IMR-90 (cell line): ENCODE results near the gene SREK1IP1. TPM values are rescaled to one million over a fixed set of nuclear protein-coding genes. Genes with fewer than 3 reads are reported as not detected.

Source experiments
- ATAC-seq: fragments of 200-7000 bp; cut with Tn5 transposase; 2 replicates; pipeline ENCODE4 v1.9.1; 2020; ENCODE audit warnings: low read depth, mild to moderate bottlenecking, moderate library complexity
- BruUV-seq: library from RNA; stranded (reverse); fragments of 400-500 nt; replicated peaks from 2 replicates; lab custom pipeline; 2021; lab: Mats Ljungman, UMichigan
- CTCF ChIA-PET: fragments of 300-600 bp; formaldehyde crosslinking; extraction: SDS; loops from one replicate; lab custom pipeline; 2021; ENCODE audit warnings: antibody characterized with exemption; lab: Yijun Ruan, JAX
- POLR2A ChIA-PET: fragments of 300-600 bp; sonication (Branson Sonifier 250); formaldehyde crosslinking; loops from one replicate; lab custom pipeline; 2022; ENCODE audit warnings: antibody characterized with exemption; ENCODE audit not compliant: unreplicated experiment; lab: Charles Lee
- DNase-seq: peaks from one replicate; pipeline ENCODE4 v3.0.0; 2013
- H2AFZ ChIP-seq: replicated peaks from 2 replicates; pipeline ENCODE3; 2013; ENCODE audit warnings: low read length, mild to moderate bottlenecking; ENCODE audit not compliant: poor library complexity
- H2AK5ac ChIP-seq: 2 replicates; pipeline ENCODE4 v1.6.1; 2013; ENCODE audit warnings: low read depth, low read length, inconsistent platforms
- H2AK9ac ChIP-seq: replicated peaks from 2 replicates; pipeline ENCODE3; 2013; ENCODE audit warnings: mild to moderate bottlenecking, low read depth, low read length, moderate library complexity; ENCODE audit not compliant: poor library complexity
- H2BK120ac ChIP-seq: 2 replicates; pipeline ENCODE4 v1.6.1; 2013; ENCODE audit warnings: low read depth, low read length, inconsistent platforms
- H2BK15ac ChIP-seq: 3 replicates; pipeline ENCODE4 v1.6.1; 2013; ENCODE audit warnings: low read depth, low read length, inconsistent platforms
- H2BK20ac ChIP-seq: 2 replicates; pipeline ENCODE4 v1.6.1; 2013; ENCODE audit warnings: low read depth, mild to moderate bottlenecking, inconsistent platforms, low read length, moderate library complexity
- H2BK5ac ChIP-seq: 2 replicates; pipeline ENCODE4 v1.6.1; 2013; ENCODE audit warnings: mild to moderate bottlenecking, low read depth, low read length, inconsistent platforms; ENCODE audit not compliant: poor library complexity, severe bottlenecking
- H3K14ac ChIP-seq: replicated peaks from 2 replicates; pipeline ENCODE4 v1.6.1; 2013; ENCODE audit warnings: low read depth, low read length, inconsistent platforms
- H3K18ac ChIP-seq: 2 replicates; pipeline ENCODE4 v1.6.1; 2013; ENCODE audit warnings: low read depth, low read length, control low read depth
- H3K23ac ChIP-seq: 2 replicates; pipeline ENCODE4 v1.6.1; 2013; ENCODE audit warnings: low read depth, low read length, inconsistent platforms
- H3K27ac ChIP-seq: 2 replicates; pipeline ENCODE4 v1.5.1; 2013; ENCODE audit warnings: mild to moderate bottlenecking, control low read depth, low read length; ENCODE audit not compliant: insufficient read depth
- H3K27me3 ChIP-seq: 2 replicates; pipeline ENCODE4 v1.6.1; 2013; ENCODE audit warnings: low read length; ENCODE audit not compliant: control insufficient read depth, insufficient read depth
- H3K36me3 ChIP-seq: 2 replicates; pipeline ENCODE4 v1.6.1; 2013; ENCODE audit warnings: low read length, mixed read lengths; ENCODE audit not compliant: control insufficient read depth, insufficient read depth
- H3K4ac ChIP-seq: 2 replicates; pipeline ENCODE4 v1.6.1; 2013; ENCODE audit warnings: low read depth, low read length, inconsistent platforms
- H3K4me1 ChIP-seq: 2 replicates; pipeline ENCODE4 v1.6.1; 2013; ENCODE audit warnings: low read length, mixed read lengths; ENCODE audit not compliant: control insufficient read depth, insufficient read depth
- H3K4me2 ChIP-seq: 2 replicates; pipeline ENCODE4 v1.6.1; 2013; ENCODE audit warnings: low read depth, mild to moderate bottlenecking, control low read depth, low read length, moderate library complexity
- H3K4me3 ChIP-seq: 2 replicates; pipeline ENCODE4 v1.5.1; 2013; ENCODE audit warnings: low read depth, mild to moderate bottlenecking, control low read depth, low read length, moderate library complexity; ENCODE audit not compliant: insufficient read depth
- H3K56ac ChIP-seq: 2 replicates; pipeline ENCODE4 v1.6.1; 2013; ENCODE audit warnings: low read length, inconsistent platforms; ENCODE audit not compliant: insufficient read depth; ENCODE audit errors: extremely low read depth
- H3K79me1 ChIP-seq, 2 experiments: 2 replicates each; pipeline ENCODE4 v1.6.1; 2013; ENCODE audit warnings: low read length in 2 of 2, inconsistent platforms in 1 of 2, low read depth in 1 of 2
- H3K9ac ChIP-seq: 2 replicates; pipeline ENCODE4 v1.6.1; 2013; ENCODE audit warnings: low read depth, low read length, control low read depth
- H3K9me1 ChIP-seq: 2 replicates; pipeline ENCODE4 v1.6.1; 2013; ENCODE audit warnings: low read length, inconsistent platforms; ENCODE audit not compliant: insufficient read depth
- H3K9me3 ChIP-seq: 2 replicates; pipeline ENCODE4 v1.6.1; 2013; ENCODE audit warnings: low read length; ENCODE audit not compliant: control insufficient read depth, insufficient read depth
- H4K20me1 ChIP-seq: 2 replicates; pipeline ENCODE4 v1.6.1; 2013; ENCODE audit warnings: low read length, inconsistent platforms; ENCODE audit not compliant: insufficient read depth
- H4K5ac ChIP-seq: 2 replicates; pipeline ENCODE4 v1.6.1; 2013; ENCODE audit warnings: mild to moderate bottlenecking, low read depth, low read length, control low read depth
- H4K8ac ChIP-seq, 2 experiments: 2 replicates each; pipeline ENCODE4 v1.6.1; 2013; ENCODE audit warnings: low read depth in 2 of 2, low read length in 2 of 2, control low read depth in 1 of 2, inconsistent platforms in 1 of 2
- H4K91ac ChIP-seq: 2 replicates; pipeline ENCODE4 v1.6.1; 2013; ENCODE audit warnings: low read depth, low read length, inconsistent platforms; ENCODE audit not compliant: insufficient read depth
- CTCF ChIP-seq: conservative IDR thresholded peaks from 2 replicates; pipeline ENCODE4 v1.5.1; 2012; ENCODE audit warnings: mild to moderate bottlenecking, low read depth, low read length, improper control_type of control experiment
- MAZ ChIP-seq: IDR thresholded peaks from 2 replicates; pipeline ENCODE4 v1.6.1; 2012; ENCODE audit warnings: low read depth, mild to moderate bottlenecking, low read length, improper control_type of control experiment, moderate library complexity, borderline replicate concordance
- POLR2A ChIP-seq: IDR thresholded peaks from 2 replicates; pipeline ENCODE4 v1.6.1; 2012; ENCODE audit warnings: mild to moderate bottlenecking, low read depth, low read length
- WGBS, 2 experiments: methylation state at CpG; one replicate each; pipeline versions ENCODE4 v1.1.5 to v1.1.7; 2013; ENCODE audit warnings: missing lambda C conversion rate in 2 of 2; ENCODE audit not compliant: insufficient read length in 1 of 2; ENCODE audit errors: extremely low coverage in 2 of 2; 5-methylcytosine and 5-hydroxymethylcytosine counted together
- dilution Hi-C: fragments of 300-500 bp; cut with HindIII; formaldehyde crosslinking; loops from one replicate; pipeline ENCODE4 v1.14.3; 2018; ENCODE audit warnings: low sequenced_read_pairs; ENCODE audit not compliant: unreplicated experiment
- in situ Hi-C: fragments of 300-500 bp; cut with MboI; formaldehyde crosslinking; loops from 3 replicates; pipeline ENCODE4 v1.14.3; 2019; ENCODE audit warnings: low sequenced_read_pairs, inconsistent platforms, mixed read lengths
- intact Hi-C: fragments of 100-400 bp; cut with micrococcal nuclease; formaldehyde crosslinking; loops from 2 replicates; pipeline ENCODE4 v1.10.0; 2022
- polyA plus RNA-seq, 3 experiments: library from polyadenylated mRNA; depleted of rRNA; stranded (reverse); fragments of >200 nt; gene quantifications; 2 replicates each; pipeline ENCODE4 v1.2.3, GENCODE V29; 2012; ENCODE audit warnings: low replicate concordance in 1 of 3
- total RNA-seq: library from RNA; depleted of rRNA; stranded (reverse); fragments of >200 nt; gene quantifications from 2 replicates; pipeline ENCODE4 v1.2.3, GENCODE V29; 2012

SREK1IP1 gene
- total and polyA plus RNA-seq, 2 of the 4 experiments (the other 2 are of a cell fraction), result 3.3 to 6.5 TPM

- H4K8ac ChIP-seq, result no peak overlapping the region
- no TSS peak for BruUV-seq
- H3K79me1 ChIP-seq, result peaks cover 18 to 27% of the 10 kb centered on the region in 2 experiments
- no peak overlapping the region for H3K23ac ChIP-seq
- no peaks in the 10 kb centered on the region for H4K20me1 ChIP-seq
- no peak overlapping the region for H3K27ac ChIP-seq
- dilution Hi-C loops, result no loop called here
- no peak overlapping the region for H2BK120ac ChIP-seq
- H2BK15ac ChIP-seq, result no peak overlapping the region
- no peaks in the 10 kb centered on the region for H3K4me1 ChIP-seq
- ChIA-PET POLR2A (no interaction called here), CTCF (no interaction called here)
- no peak overlapping the region for H3K56ac ChIP-seq
- H3K14ac ChIP-seq, result no peak overlapping the region
- no peak overlapping the region for H4K5ac ChIP-seq
- peaks cover 3% of the 10 kb centered on the region for H3K9me1 ChIP-seq
- ATAC-seq (no peak), DNase-seq (no peak)
- H2BK5ac ChIP-seq, result no peak overlapping the region
- no peak overlapping the region for H2AK5ac ChIP-seq
- in situ Hi-C loops, result no loop called here
- H3K4me2 ChIP-seq, result no peak overlapping the region
- no peaks in the 10 kb centered on the region for H3K27me3 ChIP-seq
- no peak for TF ChIP-seq CTCF
- TF ChIP-seq MAZ, result no peak
- TF ChIP-seq POLR2A, result no peak
- H2BK20ac ChIP-seq, result no peak overlapping the region
- no peak overlapping the region for H2AFZ ChIP-seq
- no peak overlapping the region for H2AK9ac ChIP-seq
- no peak overlapping the region for H3K4ac ChIP-seq
- H3K9me3 ChIP-seq, result no peaks in the 10 kb centered on the region
- no peak overlapping the region for H3K18ac ChIP-seq
- no peak overlapping the region for H3K4me3 ChIP-seq
- intact Hi-C loops, result no loop called here
- peaks cover 5% of the 10 kb centered on the region for H3K36me3 ChIP-seq
- no CpG with 5 or more reads among the region's 1 CpG for WGBS, 2 experiments
- H4K91ac ChIP-seq, result no peak overlapping the region
- H3K9ac ChIP-seq, result no peak overlapping the region
Measured at GRCh38 chr5:64744914-64745313, 23.6 kb downstream of the SREK1IP1 start.
